ENCODE measurements around the gene GDAP1L1.
A peak's percentile ranks its signal among the peaks of the same experiment; 100 is the strongest.

The GDAP1L1 gene

GRCh38 chr20:44210406-44211176 lies 36.5 kb upstream of the GDAP1L1 start, which contains the start of gene OSER1:
TSS of gene OSER1 (minus strand) at chr20:44210771. CDS start at chr20:44206957, 3,814 bp downstream.
- DNase-seq (ENCODE audit: low read depth): peak; percentile 98
- peak within 1 kb of the TSS; percentile 94 for H3K4me3 ChIP-seq (ENCODE audit: low read length)
- TF ChIP-seq CTCF (IDR thresholded peaks at IDR 0.05; ENCODE audit: insufficient read depth, low read depth, low read length, missing control alignments): no peak

- no peak for DNase-seq (ENCODE audit: low read depth)
These were observed 35.7 kb upstream of the GDAP1L1 start for GRCh38 chr20:44211177-44212039.

GRCh38 chr20:44212792-44213191 lies 34.3 kb upstream of the GDAP1L1 start:
- H3K4me3 ChIP-seq (ENCODE audit: low read length): no peak overlapping the region
- TF ChIP-seq CTCF (IDR thresholded peaks at IDR 0.05; ENCODE audit: insufficient read depth, low read depth, low read length, missing control alignments): no peak
- peak; percentile 92 for DNase-seq (ENCODE audit: low read depth)

More at GRCh38 chr20:44211177-44212039, 35.7 kb upstream of the GDAP1L1 start:
- peak overlapping the region; percentile 81 for H3K4me3 ChIP-seq (ENCODE audit: low read length)
- no peak for TF ChIP-seq CTCF (IDR thresholded peaks at IDR 0.05; ENCODE audit: insufficient read depth, low read depth, low read length, missing control alignments)

GRCh38 chr20:44215125-44215524 lies 32.0 kb upstream of the GDAP1L1 start:
- peak; percentile 92 for TF ChIP-seq CTCF (IDR thresholded peaks at IDR 0.05; ENCODE audit: insufficient read depth, low read depth, low read length, missing control alignments)
- H3K4me3 ChIP-seq (ENCODE audit: low read length): no peak overlapping the region
- peak; percentile 73 for DNase-seq (ENCODE audit: low read depth)

- peak; percentile 99 for TF ChIP-seq CTCF (IDR thresholded peaks at IDR 0.05; ENCODE audit: insufficient read depth, low read depth, low read length, missing control alignments)
- DNase-seq (ENCODE audit: low read depth): peak; percentile 81
- H3K4me3 ChIP-seq (ENCODE audit: low read length): no peak overlapping the region
These were observed 29.6 kb upstream of the GDAP1L1 start for GRCh38 chr20:44217342-44218092.

GRCh38 chr20:44218446-44218845 lies 28.7 kb upstream of the GDAP1L1 start:
- DNase-seq (ENCODE audit: low read depth): no peak
- TF ChIP-seq CTCF (IDR thresholded peaks at IDR 0.05; ENCODE audit: insufficient read depth, low read depth, low read length, missing control alignments): no peak
- no peak overlapping the region for H3K4me3 ChIP-seq (ENCODE audit: low read length)
